B cell (primary cell): ENCODE data around the gene DGAT2L6. TPM values are rescaled to one million over a fixed set of nuclear protein-coding genes. Genes with fewer than 3 reads are reported as not detected.

Experiments used
- ATAC-seq: fragments of 200-7000 bp; cut with Tn5 transposase; one replicate; pipeline ENCODE4 v1.10.0; 2021; ENCODE audit warnings: low read depth, mild to moderate bottlenecking, moderate number of reproducible peaks, moderate library complexity
- CTCF ChIA-PET: fragments of 350-600 bp; sonication (Branson Sonifier 250); formaldehyde crosslinking; loops from one replicate; lab custom pipeline; 2021; ENCODE audit warnings: antibody characterized with exemption, inconsistent platforms; lab: Charles Lee
- POLR2A ChIA-PET: fragments of 350-600 bp; sonication (Branson Sonifier 250); formaldehyde crosslinking; loops from one replicate; lab custom pipeline; 2021; ENCODE audit warnings: antibody characterized with exemption; lab: Charles Lee
- DNase-seq: peaks from one replicate; pipeline ENCODE4 v3.0.0; 2013
- H2AFZ ChIP-seq: 2 replicates; pipeline ENCODE4 v1.6.1; 2012; ENCODE audit warnings: mild to moderate bottlenecking, low read depth, low read length; ENCODE audit not compliant: insufficient read depth, poor library complexity, severe bottlenecking
- H3K27ac ChIP-seq, 2 donors: 1 replicate in 1 of 2; 2 replicates in 1 of 2; pipeline ENCODE4 v1.5.1; 2012 to 2013; ENCODE audit warnings: low read length in 2 of 2, mild to moderate bottlenecking in 2 of 2, moderate library complexity in 1 of 2
- H3K27me3 ChIP-seq, 4 experiments: fragments of 200-600 bp in 1 of 4; sonication (generic) in 1 of 4; replicated peaks in 1 of 4; 1 replicate in 2 of 4; 2 replicates in 2 of 4; pipeline versions ENCODE4 v1.6.1 to v1.7.0; 2013 to 2016; ENCODE audit warnings: low read length in 3 of 4, mild to moderate bottlenecking in 2 of 4, mixed read lengths in 1 of 4, moderate library complexity in 1 of 4; ENCODE audit not compliant: insufficient read depth in 4 of 4, control insufficient read depth in 3 of 4; ENCODE audit errors: control extremely low read depth in 1 of 4
- H3K36me3 ChIP-seq, 2 experiments: replicated peaks in 1 of 2; 1 replicate in 1 of 2; 2 replicates in 1 of 2; pipeline versions ENCODE4 v1.6.1 to v1.7.1; 2013; ENCODE audit warnings: low read length in 1 of 2; ENCODE audit not compliant: insufficient read depth in 2 of 2, control insufficient read depth in 1 of 2; ENCODE audit errors: control extremely low read depth in 1 of 2, extremely low read depth in 1 of 2
- H3K4me1 ChIP-seq, 2 donors: fragments of 200-600 bp in 1 of 2; sonication (generic) in 1 of 2; 1 replicate in 1 of 2; 2 replicates in 1 of 2; pipeline versions ENCODE4 v1.5.1 to v1.6.1; 2013 to 2017; ENCODE audit warnings: low read length in 2 of 2; ENCODE audit not compliant: control insufficient read depth in 2 of 2, insufficient read depth in 2 of 2
- H3K4me2 ChIP-seq: replicated peaks from 2 replicates; pipeline ENCODE3; 2012; ENCODE audit warnings: mild to moderate bottlenecking, low read depth, low read length; ENCODE audit not compliant: poor library complexity, severe bottlenecking
- H3K4me3 ChIP-seq, 5 experiments: fragments of 200-600 bp in 1 of 5; sonication (generic) in 1 of 5; 1 replicate in 3 of 5; 2 replicates in 2 of 5; pipeline versions ENCODE4 v1.5.1 to v1.7.0; 2011 to 2016; ENCODE audit warnings: low read length in 4 of 5, mild to moderate bottlenecking in 4 of 5, low read depth in 2 of 5, control low read depth in 1 of 5, moderate library complexity in 1 of 5; ENCODE audit not compliant: insufficient read depth in 1 of 5; ENCODE audit errors: control extremely low read depth in 1 of 5, extremely low read depth in 1 of 5
- H3K79me2 ChIP-seq: fragments of 200-600 bp; sonication (generic); one replicate; pipeline ENCODE4 v1.6.0; 2016; ENCODE audit warnings: low read length; ENCODE audit not compliant: control insufficient read depth, insufficient read depth
- H3K9ac ChIP-seq: fragments of 200-600 bp; sonication (generic); 2 replicates; pipeline ENCODE4 v1.6.1; 2017; ENCODE audit warnings: mild to moderate bottlenecking, low read length, moderate library complexity
- H3K9me3 ChIP-seq, 3 donors: one replicate each; pipeline versions ENCODE4 v1.6.1 to v1.7.1; 2013; ENCODE audit warnings: low read length in 2 of 3; ENCODE audit not compliant: control insufficient read depth in 2 of 3, insufficient read depth in 1 of 3; ENCODE audit errors: control extremely low read depth in 1 of 3
- H4K20me1 ChIP-seq: 2 replicates; pipeline ENCODE4 v1.6.0; 2012; ENCODE audit warnings: mild to moderate bottlenecking, low read length; ENCODE audit not compliant: insufficient read depth, control insufficient read depth, poor library complexity, severe bottlenecking
- H3K27ac Mint-ChIP-seq: one replicate; pipeline ENCODE4 v1.8.0; 2021; ENCODE audit warnings: mixed read lengths
- H3K27me3 Mint-ChIP-seq: one replicate; pipeline ENCODE4 v1.8.0; 2021; ENCODE audit warnings: mixed read lengths
- H3K4me1 Mint-ChIP-seq: one replicate; pipeline ENCODE4 v1.8.0; 2021; ENCODE audit warnings: mixed read lengths
- H3K4me3 Mint-ChIP-seq: one replicate; pipeline ENCODE4 v1.8.0; 2021; ENCODE audit warnings: mixed read lengths
- H3K9me3 Mint-ChIP-seq: one replicate; pipeline ENCODE4 v1.8.0; 2022; ENCODE audit warnings: mixed read lengths; ENCODE audit not compliant: insufficient read depth
- CTCF ChIP-seq: fragments of 200-600 bp; IDR thresholded peaks from one replicate; pipeline ENCODE4 v1.8.0; 2022; ENCODE audit warnings: antibody characterized with exemption, mild to moderate bottlenecking
- EZH2 ChIP-seq: IDR thresholded peaks from 2 replicates; pipeline ENCODE4 v1.6.1; 2012; ENCODE audit warnings: borderline replicate concordance, low read depth, mild to moderate bottlenecking, moderate library complexity, low read length; ENCODE audit not compliant: insufficient read depth, poor library complexity, severe bottlenecking
- WGBS: methylation state at CpG from one replicate; pipeline ENCODE4 v1.1.5; 2013; ENCODE audit warnings: missing lambda C conversion rate; ENCODE audit not compliant: insufficient coverage; 5-methylcytosine and 5-hydroxymethylcytosine counted together
- intact Hi-C: fragments of 100-400 bp; cut with micrococcal nuclease; formaldehyde crosslinking; loops from one replicate; pipeline ENCODE4 v1.10.0; 2022
- polyA plus RNA-seq: library from polyadenylated mRNA; depleted of rRNA; stranded (reverse); fragments of >200 nt; gene quantifications from 2 replicates; pipeline ENCODE4 v1.2.3, GENCODE V29; 2012
- total RNA-seq, 2 donors: library from RNA; stranded (reverse); fragments of 120-200 nt in 1 of 2; gene quantifications; 1 replicate in 1 of 2; 2 replicates in 1 of 2; pipeline versions ENCODE4 v1.2.3 to v1.2.4, GENCODE V29; 2013 to 2022

The DGAT2L6 gene
- total and polyA plus RNA-seq, 2 donors (not counting 1 experiment from before 2014, with no cell fraction given) = not detected

GRCh38 chrX:70244881-70245280 lies 67.6 kb downstream of the DGAT2L6 start:
- Histone ChIP-seq H4K20me1 (no peaks in the 10 kb centered on the region), H3K4me2 (no peak overlapping the region), H3K27me3 (no peaks in the 10 kb centered on the region), H3K4me1 (no peaks in the 10 kb centered on the region), H3K9me3 (no peaks in the 10 kb centered on the region), H3K27ac (no peak overlapping the region), H3K4me3 (no peak overlapping the region), H3K9ac (no peak overlapping the region), H3K79me2 (no peaks in the 10 kb centered on the region), H3K36me3 (no peaks in the 10 kb centered on the region), H2AFZ (no peak overlapping the region)
- Mint-ChIP-seq H3K4me1 (no peaks in the 10 kb centered on the region), H3K9me3 (no peaks in the 10 kb centered on the region), H3K4me3 (no peak overlapping the region), H3K27me3 (no peaks in the 10 kb centered on the region), H3K27ac (no peak overlapping the region)
- ATAC-seq = no peak
- intact Hi-C loops = no loop called here
- no CpG with 5 or more reads among the region's 6 CpGs for WGBS
- POLR2A ChIA-PET = no interaction called here
- DNase-seq = no peak
- TF ChIP-seq EZH2 = no peak
- CTCF ChIA-PET = no interaction called here

GRCh38 chrX:70247252-70247651 lies 70.0 kb downstream of the DGAT2L6 start:
- H3K4me1 Mint-ChIP-seq = no peaks in the 10 kb centered on the region

More at GRCh38 chrX:70247252-70247651, 70.0 kb downstream of the DGAT2L6 start:
- no peaks in the 10 kb centered on the region for H3K9me3 ChIP-seq
- no peaks in the 10 kb centered on the region for H3K4me1 ChIP-seq
- H3K27me3 Mint-ChIP-seq = no peaks in the 10 kb centered on the region
- H3K27ac ChIP-seq = no peak overlapping the region
- H3K4me2 ChIP-seq = no peak overlapping the region
- no peaks in the 10 kb centered on the region for H3K27me3 ChIP-seq
- no peaks in the 10 kb centered on the region for H3K79me2 ChIP-seq
- H3K9me3 Mint-ChIP-seq = no peaks in the 10 kb centered on the region
- WGBS = no CpG with 5 or more reads among the region's 2 CpGs
- POLR2A ChIA-PET = no interaction called here
- ATAC-seq (no peak), DNase-seq (no peak)
- no peaks in the 10 kb centered on the region for H3K36me3 ChIP-seq
- H3K9ac ChIP-seq = no peak overlapping the region
- no peak overlapping the region for H3K4me3 Mint-ChIP-seq
- intact Hi-C loops = no loop called here
- no peak overlapping the region for H3K27ac Mint-ChIP-seq
- no peak overlapping the region for H2AFZ ChIP-seq
- CTCF ChIA-PET = no interaction called here
- no peak overlapping the region for H3K4me3 ChIP-seq
- TF ChIP-seq CTCF = no peak
- TF ChIP-seq EZH2 = no peak
- no peaks in the 10 kb centered on the region for H4K20me1 ChIP-seq
